ENCODE data around the gene SERGEF. TPM values are rescaled to one million over a fixed set of nuclear protein-coding genes. Genes with fewer than 3 reads are reported as not detected.

Gene SERGEF
- total RNA-seq, 1 experiment from 2014 or later: 31.4 TPM

DNA sequence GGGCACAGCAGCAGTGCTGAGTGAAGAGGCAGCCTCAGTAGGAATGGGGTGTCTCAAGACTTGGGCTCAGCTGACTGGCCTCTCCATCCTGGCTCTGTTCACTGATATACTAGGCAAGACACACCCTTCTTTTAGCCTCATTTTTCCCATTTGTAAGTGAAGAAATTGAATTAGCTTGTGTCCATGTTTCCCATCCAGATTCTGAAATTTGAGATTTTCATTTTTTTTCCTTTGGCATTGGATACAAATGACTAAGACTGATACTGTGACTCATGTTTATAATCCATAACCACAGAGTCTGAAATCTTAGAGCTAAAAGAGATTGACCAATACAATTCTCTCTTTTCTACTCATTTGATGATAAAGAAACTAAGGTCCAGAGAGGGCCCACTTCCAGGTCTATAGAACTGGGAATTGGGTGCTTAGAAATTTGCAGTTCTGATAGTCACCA lies 167.4 kb downstream of the SERGEF start:
- Histone ChIP-seq H3K27me3 (ENCODE audit: insufficient read depth, low read length) (no peaks in the 10 kb centered on the region), H3K18ac (ENCODE audit: insufficient read length, low read depth, low read length) (no peak overlapping the region), H3K9ac (ENCODE audit: extremely low read depth, insufficient read length, low read length) (no peak overlapping the region), H3K27ac (ENCODE audit: insufficient read length, low read depth, low read length) (no peak overlapping the region), H4K20me1 (ENCODE audit: control insufficient read depth, insufficient read depth, insufficient read length) (no peaks in the 10 kb centered on the region), H3K23ac (ENCODE audit: insufficient read length, low read depth, low read length) (no peak overlapping the region), H3K4ac (ENCODE audit: low read depth, low read length) (no peak overlapping the region), H4K8ac (replicated peaks; ENCODE audit: insufficient read length, low read depth, low read length) (no peak overlapping the region), H3K14ac (ENCODE audit: insufficient read depth, low read length) (no peak overlapping the region), H3T11ph (ENCODE audit: low read length) (no peak overlapping the region), H3K79me1 (ENCODE audit: insufficient read depth, low read depth, low read length, poor library complexity, severe bottlenecking) (no peaks in the 10 kb centered on the region), H2BK12ac (ENCODE audit: insufficient read length, low read depth, low read length) (no peak overlapping the region), H2BK15ac (ENCODE audit: low read depth, low read length) (no peak overlapping the region), H4K5ac (ENCODE audit: insufficient read length, low read depth, low read length) (no peak overlapping the region), H4K91ac (ENCODE audit: insufficient read length, low read depth, low read length) (no peak overlapping the region), H3K4me1 (ENCODE audit: insufficient read depth, low read length) (no peaks in the 10 kb centered on the region), H3K9me3 (ENCODE audit: control insufficient read depth, low read depth, low read length) (no peaks in the 10 kb centered on the region), H3K56ac (ENCODE audit: insufficient read length, low read depth, low read length) (no peak overlapping the region), H3K79me2 (ENCODE audit: insufficient read depth, low read length) (no peaks in the 10 kb centered on the region), H2AK5ac (ENCODE audit: insufficient read length, low read length) (no peak overlapping the region), H3K4me2 (ENCODE audit: insufficient read depth, insufficient read length, low read length) (no peak overlapping the region), H2AFZ (ENCODE audit: low read length) (no peak overlapping the region), H2BK5ac (ENCODE audit: insufficient read length, low read length) (no peak overlapping the region), H2BK20ac (ENCODE audit: low read depth, low read length, poor library complexity, severe bottlenecking) (no peak overlapping the region), H3K23me2 (ENCODE audit: insufficient read length, low read depth, low read length, poor library complexity, severe bottlenecking) (no peaks in the 10 kb centered on the region), H2BK120ac (ENCODE audit: low read depth, low read length, poor library complexity, severe bottlenecking) (no peak overlapping the region)
- TF ChIP-seq, protein P1, sequence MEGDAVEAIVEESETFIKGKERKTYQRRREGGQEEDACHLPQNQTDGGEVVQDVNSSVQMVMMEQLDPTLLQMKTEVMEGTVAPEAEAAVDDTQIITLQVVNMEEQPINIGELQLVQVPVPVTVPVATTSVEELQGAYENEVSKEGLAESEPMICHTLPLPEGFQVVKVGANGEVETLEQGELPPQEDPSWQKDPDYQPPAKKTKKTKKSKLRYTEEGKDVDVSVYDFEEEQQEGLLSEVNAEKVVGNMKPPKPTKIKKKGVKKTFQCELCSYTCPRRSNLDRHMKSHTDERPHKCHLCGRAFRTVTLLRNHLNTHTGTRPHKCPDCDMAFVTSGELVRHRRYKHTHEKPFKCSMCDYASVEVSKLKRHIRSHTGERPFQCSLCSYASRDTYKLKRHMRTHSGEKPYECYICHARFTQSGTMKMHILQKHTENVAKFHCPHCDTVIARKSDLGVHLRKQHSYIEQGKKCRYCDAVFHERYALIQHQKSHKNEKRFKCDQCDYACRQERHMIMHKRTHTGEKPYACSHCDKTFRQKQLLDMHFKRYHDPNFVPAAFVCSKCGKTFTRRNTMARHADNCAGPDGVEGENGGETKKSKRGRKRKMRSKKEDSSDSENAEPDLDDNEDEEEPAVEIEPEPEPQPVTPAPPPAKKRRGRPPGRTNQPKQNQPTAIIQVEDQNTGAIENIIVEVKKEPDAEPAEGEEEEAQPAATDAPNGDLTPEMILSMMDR (conservative IDR thresholded peaks at IDR 0.05): no peak
- H3K4me1 Mint-ChIP-seq: peaks cover 0 to 8% of the 10 kb centered on the region in 2 experiments; a peak in 1 of 4 replicates
- H3K27me3 Mint-ChIP-seq (ENCODE audit: low read depth): no peaks in the 10 kb centered on the region
- H3K36me3 Mint-ChIP-seq (ENCODE audit: insufficient read depth in 1 of 3, low read depth in 3 of 3): no peaks in the 10 kb centered on the region; a peak in 1 of 7 replicates
- H3K4me3 Mint-ChIP-seq: no peak overlapping the region
- H3K9me3 Mint-ChIP-seq: no peaks in the 10 kb centered on the region
- H3K27ac Mint-ChIP-seq: no peak overlapping the region
- DNase-seq: no peak
